K562 (cell line): ENCODE measurements around the gene DENR. TPM values are rescaled to one million over a fixed set of nuclear protein-coding genes. Genes with fewer than 3 reads are reported as not detected.

ENCODE experiments used
- CTBP1 ChIP-seq: fragments of 450-650 bp; IDR thresholded peaks from 2 replicates; pipeline ENCODE4 v1.6.1; 2016; ENCODE audit warnings: borderline replicate concordance
- DACH1 ChIP-seq: fragments of 450-650 bp; IDR thresholded peaks from 2 replicates; pipeline ENCODE4 v1.6.1; 2018; ENCODE audit not compliant: partially characterized antibody
- ETV5 ChIP-seq: sonication (generic); formaldehyde crosslinking; IDR thresholded peaks from 2 replicates; pipeline ENCODE4 v1.4.0; 2020; ENCODE audit warnings: low read depth, mild to moderate bottlenecking, missing genetic modification reagents
- FOXA3 ChIP-seq, 2 experiments: fragments of 450-650 bp in 1 of 2; sonication (generic) in 1 of 2; formaldehyde crosslinking; IDR thresholded peaks in 1 of 2; conservative IDR thresholded peaks in 1 of 2; 2 replicates each; pipeline versions ENCODE4 v1.4.0 to v1.8.0; 2020 to 2022; ENCODE audit warnings: mild to moderate bottlenecking in 2 of 2, missing genetic modification reagents in 1 of 2
- HDAC3 ChIP-seq: fragments of 450-650 bp; IDR thresholded peaks from 2 replicates; pipeline ENCODE4 v1.6.1; 2018; ENCODE audit warnings: borderline replicate concordance, mild to moderate bottlenecking, moderate library complexity; ENCODE audit not compliant: partially characterized antibody
- JUND ChIP-seq, 2 experiments: IDR thresholded peaks; 2 replicates in 1 of 2; 3 replicates in 1 of 2; pipeline ENCODE4 v1.6.1; 2011; ENCODE audit warnings: borderline replicate concordance in 2 of 2, low read depth in 2 of 2, low read length in 2 of 2, improper control_type of control experiment in 1 of 2, missing biosample characterization in 1 of 2, missing genetic modification characterization in 1 of 2, missing genetic modification reagents in 1 of 2
- L3MBTL2 ChIP-seq: fragments of 450-650 bp; IDR thresholded peaks from 2 replicates; pipeline ENCODE4 v1.6.1; 2016; ENCODE audit warnings: mild to moderate bottlenecking, moderate library complexity
- NFXL1 ChIP-seq: fragments of 450-650 bp; formaldehyde crosslinking; IDR thresholded peaks from 2 replicates; pipeline ENCODE4 v1.4.0; 2021; ENCODE audit warnings: mild to moderate bottlenecking
- POLR2AphosphoS2 ChIP-seq: IDR thresholded peaks from 2 replicates; pipeline ENCODE4 v1.6.1; 2012; ENCODE audit warnings: low read length, improper control_type of control experiment
- PRMT5 ChIP-seq: sonication (generic); formaldehyde crosslinking; IDR thresholded peaks from 2 replicates; pipeline ENCODE4 v1.5.0; 2020; ENCODE audit warnings: missing genetic modification reagents
- SRSF1 ChIP-seq: fragments of 200-400 bp; formaldehyde crosslinking; IDR thresholded peaks from 2 replicates; pipeline ENCODE4 v1.6.1; 2017; ENCODE audit warnings: mild to moderate bottlenecking, low read depth, low read length, moderate library complexity
- TBP ChIP-seq: optimal IDR thresholded peaks from 2 replicates; pipeline ENCODE3; 2011; ENCODE audit warnings: low read depth, low read length, improper control_type of control experiment
- U2AF1 ChIP-seq: fragments of 200-400 bp; formaldehyde crosslinking; optimal IDR thresholded peaks from 2 replicates; pipeline ENCODE3; 2017; ENCODE audit warnings: mild to moderate bottlenecking, low read depth, low read length, moderate library complexity
- ZNF3 ChIP-seq: fragments of 250-450 bp; sonication (Bioruptor Pico); IDR thresholded peaks from 2 replicates; pipeline ENCODE4 v1.5.0; 2021; ENCODE audit warnings: mild to moderate bottlenecking, moderate library complexity
- polyA plus RNA-seq, 8 experiments: library from polyadenylated mRNA; depleted of rRNA in 4 of 8; stranded (reverse) in 5 of 8; unstranded in 3 of 8; fragments of >200 nt; fragmentation: Nextera tagmentation in 2 of 8; fragmentation: Illumina TruSeq in 1 of 8; extraction: Ambion mirVana in 2 of 8; extraction: Trizol in 1 of 8; gene quantifications; 2 replicates each; pipeline versions ENCODE4 v1.2.1 to v1.2.3, GENCODE V29; 2011 to 2014; ENCODE audit warnings: inconsistent platforms in 1 of 8, missing spikeins in 1 of 8
- total RNA-seq, 7 experiments: library from RNA; depleted of rRNA in 6 of 7; stranded (reverse); fragments of >200 nt in 6 of 7; fragmentation: Illumina TruSeq in 2 of 7; extraction: Trizol in 2 of 7; gene quantifications; 2 replicates each; pipeline versions ENCODE4 v1.2.1 to v1.2.3, GENCODE V29; 2011 to 2021; ENCODE audit warnings: low replicate concordance in 1 of 7
- TF ChIP-seq, protein P1 (sequence below): fragments of 450-650 bp; formaldehyde crosslinking; IDR thresholded peaks from 2 replicates; pipeline ENCODE4 v1.4.0; 2020; ENCODE audit warnings: mild to moderate bottlenecking, moderate library complexity
- TF ChIP-seq, protein P2 (sequence below): conservative IDR thresholded peaks from 2 replicates; pipeline ENCODE4 v1.6.1; 2011; ENCODE audit warnings: low read depth, mild to moderate bottlenecking, low read length; ENCODE audit not compliant: control insufficient read depth
- TF ChIP-seq, protein P3 (sequence below): sonication (generic); formaldehyde crosslinking; IDR thresholded peaks from 2 replicates; pipeline ENCODE4 v1.8.0; 2022; ENCODE audit warnings: mild to moderate bottlenecking, missing genetic modification reagents

Gene DENR
- total and polyA plus RNA-seq, 9 of the 15 experiments (the other 6 are each of a cell fraction or from before 2014, with no cell fraction given), result 32.5 to 77.4 (median 54.7) TPM

DNA sequence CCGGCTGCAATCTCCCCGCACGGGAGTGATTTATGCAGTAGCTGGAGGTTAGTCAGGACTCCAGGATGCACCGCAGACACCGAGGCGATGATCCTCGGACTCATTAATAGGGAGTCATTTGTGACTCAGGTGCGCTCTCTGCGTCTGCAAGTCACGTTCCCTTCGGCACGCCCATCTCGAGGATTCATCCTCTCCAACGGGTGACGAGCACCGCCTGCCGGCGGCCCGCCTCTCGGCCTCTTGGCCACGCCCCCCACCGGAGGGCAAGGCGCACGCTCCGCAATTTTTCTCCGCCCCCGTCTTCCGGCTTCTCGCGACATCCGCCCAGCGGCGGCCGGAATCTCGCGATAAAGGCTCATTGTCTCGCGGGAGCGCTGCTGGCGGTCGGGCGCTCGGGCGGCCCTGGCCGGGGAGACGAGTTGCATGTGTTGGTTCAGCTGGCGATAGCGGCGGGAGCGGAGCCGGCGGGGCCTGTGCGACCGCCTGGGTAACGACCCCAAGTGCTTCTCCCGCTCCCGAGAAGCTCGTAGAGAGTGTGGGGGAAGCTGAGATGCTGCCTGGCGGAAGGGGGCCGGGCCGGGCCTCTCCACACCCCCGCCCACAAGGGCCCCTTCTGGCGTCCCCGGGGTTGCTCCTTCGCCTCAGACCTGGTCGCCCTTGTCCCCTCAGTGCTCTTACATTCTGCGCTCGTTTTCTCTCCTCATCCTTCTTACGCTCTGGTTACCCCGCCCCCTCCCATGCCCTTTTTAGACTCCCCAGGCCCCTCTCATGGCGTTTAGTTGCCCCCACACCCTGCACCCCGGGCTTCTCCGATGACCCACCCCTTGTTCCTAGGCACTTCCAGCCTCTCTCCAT is at the start of gene DENR (continued):
- TF ChIP-seq, protein P1, sequence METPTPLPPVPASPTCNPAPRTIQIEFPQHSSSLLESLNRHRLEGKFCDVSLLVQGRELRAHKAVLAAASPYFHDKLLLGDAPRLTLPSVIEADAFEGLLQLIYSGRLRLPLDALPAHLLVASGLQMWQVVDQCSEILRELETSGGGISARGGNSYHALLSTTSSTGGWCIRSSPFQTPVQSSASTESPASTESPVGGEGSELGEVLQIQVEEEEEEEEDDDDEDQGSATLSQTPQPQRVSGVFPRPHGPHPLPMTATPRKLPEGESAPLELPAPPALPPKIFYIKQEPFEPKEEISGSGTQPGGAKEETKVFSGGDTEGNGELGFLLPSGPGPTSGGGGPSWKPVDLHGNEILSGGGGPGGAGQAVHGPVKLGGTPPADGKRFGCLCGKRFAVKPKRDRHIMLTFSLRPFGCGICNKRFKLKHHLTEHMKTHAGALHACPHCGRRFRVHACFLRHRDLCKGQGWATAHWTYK (CRISPR knock-in tag), result no peak
- peak; percentile 70; the same call in 1 of the 2 replicates for TF ChIP-seq ETV5
- TF ChIP-seq SRSF1, result no peak
- TF ChIP-seq NFXL1, result no peak
- TF ChIP-seq L3MBTL2, result peak; percentile 69
- TF ChIP-seq DACH1, result peak; percentile 54
- TF ChIP-seq, protein P2, sequence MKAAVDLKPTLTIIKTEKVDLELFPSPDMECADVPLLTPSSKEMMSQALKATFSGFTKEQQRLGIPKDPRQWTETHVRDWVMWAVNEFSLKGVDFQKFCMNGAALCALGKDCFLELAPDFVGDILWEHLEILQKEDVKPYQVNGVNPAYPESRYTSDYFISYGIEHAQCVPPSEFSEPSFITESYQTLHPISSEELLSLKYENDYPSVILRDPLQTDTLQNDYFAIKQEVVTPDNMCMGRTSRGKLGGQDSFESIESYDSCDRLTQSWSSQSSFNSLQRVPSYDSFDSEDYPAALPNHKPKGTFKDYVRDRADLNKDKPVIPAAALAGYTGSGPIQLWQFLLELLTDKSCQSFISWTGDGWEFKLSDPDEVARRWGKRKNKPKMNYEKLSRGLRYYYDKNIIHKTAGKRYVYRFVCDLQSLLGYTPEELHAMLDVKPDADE, result 0 out of 2 replicates have a peak, but pooled peaks have one; percentile 39
- 0 out of 2 replicates have a peak, but pooled peaks have one; percentile 22 for TF ChIP-seq PRMT5 (CRISPR knock-in tag)
- TF ChIP-seq FOXA3 (CRISPR knock-in tag; conservative IDR thresholded peaks at IDR 0.05 in 1 of 2, IDR thresholded peaks at IDR 0.05 in 1 of 2), result peak in 1 of 2 experiments; percentile 82; a peak in 1 of 4 replicates
- TF ChIP-seq HDAC3, result peak; percentile 99
- peak; percentile 39 for TF ChIP-seq U2AF1
- peak; percentile 84 for TF ChIP-seq TBP
- TF ChIP-seq JUND (IDR thresholded peaks at IDR 0.05; ENCODE audit: borderline replicate concordance, low read depth, low read length), result 0 out of 2 replicates have a peak, but pooled peaks have one; percentile 59
- peak; percentile 75; the same call in 1 of the 3 replicates for TF ChIP-seq JUND (tag; IDR thresholded peaks at IDR 0.05; ENCODE audit: borderline replicate concordance, low read depth, low read length)
- peak; percentile 96 for TF ChIP-seq CTBP1
- no peak for TF ChIP-seq ZNF3
- TF ChIP-seq POLR2AphosphoS2, result no peak
- TF ChIP-seq, protein P3, sequence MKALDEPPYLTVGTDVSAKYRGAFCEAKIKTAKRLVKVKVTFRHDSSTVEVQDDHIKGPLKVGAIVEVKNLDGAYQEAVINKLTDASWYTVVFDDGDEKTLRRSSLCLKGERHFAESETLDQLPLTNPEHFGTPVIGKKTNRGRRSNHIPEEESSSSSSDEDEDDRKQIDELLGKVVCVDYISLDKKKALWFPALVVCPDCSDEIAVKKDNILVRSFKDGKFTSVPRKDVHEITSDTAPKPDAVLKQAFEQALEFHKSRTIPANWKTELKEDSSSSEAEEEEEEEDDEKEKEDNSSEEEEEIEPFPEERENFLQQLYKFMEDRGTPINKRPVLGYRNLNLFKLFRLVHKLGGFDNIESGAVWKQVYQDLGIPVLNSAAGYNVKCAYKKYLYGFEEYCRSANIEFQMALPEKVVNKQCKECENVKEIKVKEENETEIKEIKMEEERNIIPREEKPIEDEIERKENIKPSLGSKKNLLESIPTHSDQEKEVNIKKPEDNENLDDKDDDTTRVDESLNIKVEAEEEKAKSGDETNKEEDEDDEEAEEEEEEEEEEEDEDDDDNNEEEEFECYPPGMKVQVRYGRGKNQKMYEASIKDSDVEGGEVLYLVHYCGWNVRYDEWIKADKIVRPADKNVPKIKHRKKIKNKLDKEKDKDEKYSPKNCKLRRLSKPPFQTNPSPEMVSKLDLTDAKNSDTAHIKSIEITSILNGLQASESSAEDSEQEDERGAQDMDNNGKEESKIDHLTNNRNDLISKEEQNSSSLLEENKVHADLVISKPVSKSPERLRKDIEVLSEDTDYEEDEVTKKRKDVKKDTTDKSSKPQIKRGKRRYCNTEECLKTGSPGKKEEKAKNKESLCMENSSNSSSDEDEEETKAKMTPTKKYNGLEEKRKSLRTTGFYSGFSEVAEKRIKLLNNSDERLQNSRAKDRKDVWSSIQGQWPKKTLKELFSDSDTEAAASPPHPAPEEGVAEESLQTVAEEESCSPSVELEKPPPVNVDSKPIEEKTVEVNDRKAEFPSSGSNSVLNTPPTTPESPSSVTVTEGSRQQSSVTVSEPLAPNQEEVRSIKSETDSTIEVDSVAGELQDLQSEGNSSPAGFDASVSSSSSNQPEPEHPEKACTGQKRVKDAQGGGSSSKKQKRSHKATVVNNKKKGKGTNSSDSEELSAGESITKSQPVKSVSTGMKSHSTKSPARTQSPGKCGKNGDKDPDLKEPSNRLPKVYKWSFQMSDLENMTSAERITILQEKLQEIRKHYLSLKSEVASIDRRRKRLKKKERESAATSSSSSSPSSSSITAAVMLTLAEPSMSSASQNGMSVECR, result peak; percentile 90
